Right hindlimb (tissue), 1 donor: ENCODE data around the gene TRAF5.
"Not testable (repeated sequence)": the region's sequence is repeated elsewhere in the genome, so short reads cannot be mapped to it uniquely, and the experiment has no call there.

Experiments used
- DNase-seq: peaks from one replicate; pipeline ENCODE4 v3.0.0-alpha.2; 2018

The TRAF5 gene

DNA sequence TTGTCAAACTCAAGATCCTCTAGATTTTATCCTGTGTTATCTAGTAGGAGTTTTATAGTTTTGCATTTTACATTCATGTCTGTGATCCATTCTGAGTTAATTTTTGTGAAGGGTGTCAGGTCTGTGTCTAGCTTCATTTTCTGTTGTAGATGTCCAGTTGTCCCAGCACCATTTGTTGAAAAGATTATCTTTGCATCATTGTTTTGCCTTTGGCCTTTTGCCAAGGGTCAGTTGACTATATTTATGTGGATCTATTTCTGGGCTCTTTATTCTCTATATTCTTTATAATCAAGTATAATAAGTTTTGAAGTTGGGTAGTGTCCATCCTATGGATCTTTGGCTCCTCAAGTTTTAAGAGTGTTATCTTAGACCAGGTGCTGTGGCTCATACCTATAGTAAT, 21.9 kb downstream of the TRAF5 start:
- DNase-seq: no peak

DNA sequence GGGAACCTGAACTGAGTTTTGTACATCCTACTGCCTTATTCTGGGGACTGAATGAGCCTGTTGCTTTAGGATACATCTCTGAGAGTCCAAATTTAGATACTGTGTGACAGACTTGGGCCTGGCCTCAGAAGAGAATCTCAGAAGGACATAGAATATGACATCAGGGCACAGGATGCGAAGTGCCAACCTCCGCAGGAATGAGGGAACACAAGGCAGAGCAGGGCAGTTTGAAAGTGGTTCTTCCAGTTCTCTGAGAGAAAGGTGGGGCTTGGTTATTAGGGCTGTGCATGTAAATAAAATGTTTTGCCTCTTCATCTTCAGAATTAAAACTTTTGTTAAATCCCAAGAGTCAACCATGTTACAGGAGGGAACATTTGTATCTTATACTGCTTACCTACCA, 23.1 kb downstream of the TRAF5 start:
- no peak for DNase-seq

DNA sequence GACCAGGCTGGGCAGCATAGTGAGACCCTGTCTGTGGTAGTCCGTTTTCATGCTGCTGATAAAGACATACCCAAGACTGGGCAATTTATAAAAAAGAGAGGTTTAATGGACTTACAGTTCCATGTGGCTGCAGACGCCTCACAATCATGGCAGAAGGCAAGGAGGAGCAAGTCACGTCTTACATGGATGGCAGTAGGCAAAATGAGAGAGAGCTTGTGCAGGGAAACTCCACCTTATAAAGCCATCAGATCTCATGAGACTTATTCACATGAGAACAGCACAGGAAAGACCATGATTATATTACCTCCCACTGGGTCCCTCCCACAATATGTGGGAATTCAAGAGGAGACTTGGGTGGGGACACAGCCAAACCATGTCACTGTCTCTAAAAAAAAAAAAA, 25.4 kb downstream of the TRAF5 start:
- DNase-seq: not testable (repeated sequence)

DNA sequence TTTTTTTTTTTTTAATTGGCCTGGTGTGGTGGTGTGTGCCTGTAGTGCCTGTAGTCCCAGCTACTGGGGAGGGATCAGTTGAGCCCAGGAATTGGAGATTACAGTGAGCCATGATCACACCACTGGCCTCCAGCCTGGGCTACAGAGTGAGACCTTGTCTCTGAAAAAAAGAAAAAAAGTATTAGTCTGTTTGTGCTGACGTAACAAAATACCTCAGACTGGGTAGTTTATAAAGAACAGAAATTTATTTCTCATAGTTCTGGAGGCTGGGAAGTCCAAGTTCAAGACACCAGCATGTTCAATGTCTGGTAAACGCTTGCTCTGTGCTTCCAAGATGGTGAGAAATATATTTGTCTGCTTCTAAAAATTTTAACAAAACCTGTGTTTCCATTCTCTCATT, 25.8 kb downstream of the TRAF5 start:
- DNase-seq: no peak

DNA sequence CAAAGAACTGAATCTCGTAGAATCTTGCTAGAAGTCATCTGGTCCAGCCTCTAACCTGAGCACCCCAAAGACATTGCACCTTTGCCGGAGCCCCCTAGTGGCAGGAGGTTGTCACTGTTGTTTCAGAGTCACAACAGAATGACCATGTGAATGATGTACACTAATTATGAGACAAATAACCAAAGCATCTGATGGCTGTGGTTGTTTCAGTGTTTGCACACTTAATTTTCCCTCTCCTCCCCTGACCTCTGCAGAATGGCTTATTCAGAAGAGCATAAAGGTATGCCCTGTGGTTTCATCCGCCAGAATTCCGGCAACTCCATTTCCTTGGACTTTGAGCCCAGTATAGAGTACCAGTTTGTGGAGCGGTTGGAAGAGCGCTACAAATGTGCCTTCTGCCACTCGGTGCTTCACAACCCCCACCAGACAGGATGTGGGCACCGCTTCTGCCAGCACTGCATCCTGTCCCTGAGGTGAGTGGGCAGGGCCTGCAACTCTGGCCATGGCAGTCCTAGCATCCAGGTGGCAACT, 26.4 kb downstream of the TRAF5 start:
- no peak for DNase-seq

DNA sequence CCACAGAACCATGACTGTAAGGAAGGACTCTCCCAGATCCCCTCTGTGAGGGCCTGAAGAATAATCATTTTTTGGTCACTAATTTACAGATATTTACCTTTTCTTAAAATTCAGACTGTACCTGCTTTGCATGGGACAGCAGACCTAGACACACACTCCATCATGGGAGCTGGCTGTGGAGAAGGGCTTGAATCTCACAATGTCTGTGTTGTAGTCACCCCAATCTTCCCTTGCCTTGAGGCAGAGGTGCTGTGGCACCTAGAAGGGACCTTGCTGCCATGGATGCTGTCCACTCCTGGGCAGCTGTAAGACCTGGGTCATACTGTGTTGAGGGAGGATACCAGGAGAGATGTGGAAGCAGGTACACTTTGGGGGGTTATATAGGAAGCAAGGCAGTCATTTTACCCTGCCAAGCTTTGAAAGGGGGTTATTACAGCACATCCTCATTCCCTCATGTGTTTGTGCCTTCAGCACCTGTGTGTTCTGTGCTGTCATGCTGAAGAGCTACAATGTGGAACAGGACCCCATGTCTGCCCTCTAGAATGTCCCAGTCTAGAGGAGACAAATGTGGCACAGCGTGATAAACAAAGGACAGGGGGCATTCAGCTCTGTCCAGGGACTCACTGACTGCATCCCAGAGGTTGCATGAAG, 27.1 kb downstream of the TRAF5 start:
- DNase-seq: no peak

DNA sequence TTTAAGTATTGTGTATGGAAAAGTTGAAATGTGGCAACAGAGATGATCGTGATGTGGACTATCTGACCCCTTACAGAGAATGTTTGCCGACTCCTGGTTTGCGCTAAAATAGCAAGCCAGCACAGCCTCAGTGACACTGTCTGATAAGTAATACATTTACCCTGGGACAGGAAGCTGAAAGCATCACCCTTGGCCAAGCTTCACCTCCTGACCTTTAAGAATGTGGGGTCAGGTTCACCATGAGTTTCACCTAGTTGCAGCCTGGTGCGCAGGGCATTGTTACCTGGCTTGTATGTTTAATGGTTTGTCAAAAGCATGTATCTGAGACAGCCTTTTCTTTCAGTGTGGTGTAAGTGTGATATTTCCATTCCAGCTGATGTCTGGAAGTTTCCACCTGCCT, 29.2 kb downstream of the TRAF5 start:
- no peak for DNase-seq

DNA sequence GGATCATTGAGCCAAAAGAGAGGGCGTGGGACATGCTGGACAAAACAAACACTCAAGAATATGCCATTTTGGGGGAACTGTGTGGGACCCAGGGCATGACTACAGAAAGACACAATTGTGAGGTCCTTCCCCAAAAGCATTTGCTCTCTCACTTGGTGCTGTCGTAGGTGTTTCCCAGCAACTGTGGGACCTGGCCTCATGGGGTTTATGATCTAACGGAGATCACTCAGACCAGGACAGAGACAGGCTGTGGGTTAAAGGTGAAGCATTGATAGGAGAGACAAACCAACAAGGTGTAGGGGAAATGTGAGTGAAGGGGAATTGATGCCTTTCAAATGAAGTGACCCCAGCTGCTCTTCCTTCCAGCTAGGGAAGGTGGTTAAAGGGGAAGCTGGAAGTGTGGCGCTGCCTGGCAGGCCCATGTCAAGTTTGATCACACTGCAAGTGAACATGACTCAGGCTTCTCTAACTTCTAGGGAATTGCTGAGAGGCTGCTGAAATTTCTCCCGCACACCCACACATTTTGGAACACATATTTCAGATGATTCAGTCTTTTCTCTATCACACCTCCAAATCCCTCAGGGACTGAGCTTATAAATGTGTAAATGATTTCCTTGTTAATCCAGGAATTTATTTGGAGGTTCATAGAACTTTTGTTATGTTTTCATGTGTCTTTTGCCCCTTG, 30.2 kb downstream of the TRAF5 start:
- no peak for DNase-seq

DNA sequence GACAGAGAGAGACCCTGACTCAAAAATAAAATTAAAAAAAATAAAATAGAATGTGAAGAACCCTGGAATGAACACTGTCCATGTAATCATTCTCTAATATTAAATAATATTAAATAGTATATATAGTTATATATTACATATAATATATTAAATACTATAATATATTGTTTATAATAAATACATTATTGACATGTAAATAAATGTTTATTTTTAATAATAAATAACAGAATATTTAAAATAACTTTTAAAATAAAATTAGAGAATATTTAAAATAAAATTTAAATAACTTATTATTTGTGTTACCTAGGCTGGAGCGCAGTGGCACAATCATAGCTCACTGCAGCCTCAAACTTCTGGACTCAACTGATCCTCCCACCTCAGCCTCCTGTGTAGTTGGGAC, 32.1 kb downstream of the TRAF5 start:
- DNase-seq: no peak

DNA sequence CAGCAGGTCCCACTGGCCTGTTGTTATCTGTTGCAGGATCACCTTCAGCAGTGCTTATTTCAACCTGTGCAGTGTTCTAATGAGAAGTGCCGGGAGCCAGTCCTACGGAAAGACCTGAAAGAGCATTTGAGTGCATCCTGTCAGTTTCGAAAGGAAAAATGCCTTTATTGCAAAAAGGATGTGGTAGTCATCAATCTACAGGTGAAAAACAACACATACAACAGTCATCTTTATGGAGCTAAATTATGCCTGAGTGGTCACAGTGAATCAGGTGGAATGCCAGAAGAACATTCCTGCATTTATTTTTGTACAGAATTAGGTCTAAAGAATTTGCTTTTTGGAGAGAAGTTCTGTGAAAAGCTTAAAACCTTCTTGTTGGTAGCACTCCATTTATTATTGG, 33.2 kb downstream of the TRAF5 start:
- no peak for DNase-seq

DNA sequence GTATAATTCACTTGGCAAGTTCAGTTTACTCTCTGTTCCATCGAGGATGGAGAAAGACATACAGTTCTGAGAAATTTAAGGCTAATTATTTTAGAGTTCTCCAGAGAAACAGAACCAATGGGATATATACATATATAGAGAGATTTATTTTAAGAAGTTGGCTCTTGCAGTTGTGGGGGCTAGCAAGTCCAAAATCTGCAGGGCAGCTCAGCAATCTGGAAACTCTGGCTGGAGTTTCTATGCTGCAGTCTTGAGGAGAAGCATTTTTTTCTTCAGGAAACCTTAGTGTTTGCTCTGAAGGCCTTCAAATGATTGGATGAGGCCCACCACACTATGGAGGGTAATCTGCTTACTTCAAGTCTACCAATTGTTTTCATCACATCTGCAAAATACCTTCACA, 34.6 kb downstream of the TRAF5 start:
- DNase-seq: no peak

DNA sequence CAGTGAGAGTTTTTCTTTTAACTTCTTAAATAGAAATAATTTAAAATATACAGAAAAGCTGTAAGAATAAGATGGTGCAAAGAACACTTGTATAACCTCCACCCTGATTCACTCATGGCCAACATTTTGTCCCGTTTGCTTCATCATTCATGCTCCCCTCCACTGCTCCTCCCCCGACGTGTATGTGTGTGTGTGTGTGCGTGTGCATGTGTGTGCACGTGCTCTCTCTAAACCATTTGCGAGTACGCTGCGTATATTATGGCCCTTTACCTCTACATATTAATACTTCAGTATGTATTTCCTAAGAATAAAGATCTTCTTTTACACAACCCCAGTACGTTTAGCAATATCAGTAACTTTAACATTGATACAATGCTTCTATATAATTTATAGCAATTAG, 43.0 kb downstream of the TRAF5 start:
- no peak for DNase-seq

DNA sequence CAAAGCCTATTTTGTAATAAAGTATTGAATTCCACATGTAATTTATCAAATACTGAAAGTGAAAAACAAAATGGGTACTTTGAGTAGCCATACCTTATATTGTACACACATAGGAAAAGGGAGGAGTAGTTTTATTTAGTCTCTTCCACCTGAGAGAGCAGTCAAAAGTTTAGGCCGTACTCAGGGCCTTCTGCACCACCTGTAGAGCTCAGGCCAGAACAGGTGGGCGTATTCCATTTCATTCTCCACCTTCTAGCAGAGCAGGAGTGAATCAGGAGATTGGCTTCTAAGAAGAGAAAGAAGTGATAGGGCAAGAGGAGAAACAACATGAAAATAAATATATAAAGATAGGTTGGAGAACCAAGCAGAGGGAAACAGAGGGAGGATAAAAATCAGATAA, 44.0 kb downstream of the TRAF5 start:
- DNase-seq: no peak

DNA sequence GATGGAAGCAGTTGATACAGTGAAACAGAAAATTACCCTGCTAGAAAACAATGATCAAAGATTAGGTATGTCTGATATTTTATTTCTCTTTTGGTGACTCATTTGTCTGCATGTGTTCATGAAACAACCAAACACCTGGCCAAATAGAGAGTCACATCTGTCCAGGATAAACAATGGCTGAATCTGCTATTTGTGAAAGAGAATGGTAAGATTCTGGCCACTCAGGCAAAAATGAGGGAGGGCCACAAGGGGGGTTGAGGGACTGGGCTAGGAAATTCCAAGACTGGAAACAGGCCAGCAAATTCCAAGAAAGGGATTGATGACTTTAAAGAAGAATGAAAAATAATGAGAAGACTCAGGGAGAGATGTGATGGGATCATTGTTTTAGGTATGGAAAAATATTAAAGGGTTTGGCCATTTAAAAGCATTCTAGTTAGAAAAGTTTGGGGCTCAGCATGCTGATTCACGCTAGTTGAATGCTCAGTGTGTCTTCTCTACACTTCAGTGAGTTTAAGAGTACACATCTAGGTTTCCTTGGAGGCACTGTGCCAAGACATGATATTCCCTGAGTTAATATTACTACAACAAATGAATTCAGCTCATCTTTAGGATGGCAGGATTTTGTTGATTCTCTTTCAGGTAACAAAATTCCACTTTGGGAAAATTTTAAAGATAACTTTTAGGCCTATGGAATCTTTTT, 44.9 kb downstream of the TRAF5 start:
- DNase-seq: no peak

DNA sequence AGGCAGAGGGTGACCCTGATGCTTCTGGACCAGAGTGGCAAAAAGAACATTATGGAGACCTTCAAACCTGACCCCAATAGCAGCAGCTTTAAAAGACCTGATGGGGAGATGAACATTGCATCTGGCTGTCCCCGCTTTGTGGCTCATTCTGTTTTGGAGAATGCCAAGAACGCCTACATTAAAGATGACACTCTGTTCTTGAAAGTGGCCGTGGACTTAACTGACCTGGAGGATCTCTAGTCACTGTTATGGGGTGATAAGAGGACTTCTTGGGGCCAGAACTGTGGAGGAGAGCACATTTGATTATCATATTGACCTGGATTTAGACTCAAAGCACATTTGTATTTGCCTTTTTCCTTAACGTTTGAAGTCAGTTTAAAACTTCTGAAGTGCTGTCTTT, 45.8 kb downstream of the TRAF5 start:
- DNase-seq: no peak

DNA sequence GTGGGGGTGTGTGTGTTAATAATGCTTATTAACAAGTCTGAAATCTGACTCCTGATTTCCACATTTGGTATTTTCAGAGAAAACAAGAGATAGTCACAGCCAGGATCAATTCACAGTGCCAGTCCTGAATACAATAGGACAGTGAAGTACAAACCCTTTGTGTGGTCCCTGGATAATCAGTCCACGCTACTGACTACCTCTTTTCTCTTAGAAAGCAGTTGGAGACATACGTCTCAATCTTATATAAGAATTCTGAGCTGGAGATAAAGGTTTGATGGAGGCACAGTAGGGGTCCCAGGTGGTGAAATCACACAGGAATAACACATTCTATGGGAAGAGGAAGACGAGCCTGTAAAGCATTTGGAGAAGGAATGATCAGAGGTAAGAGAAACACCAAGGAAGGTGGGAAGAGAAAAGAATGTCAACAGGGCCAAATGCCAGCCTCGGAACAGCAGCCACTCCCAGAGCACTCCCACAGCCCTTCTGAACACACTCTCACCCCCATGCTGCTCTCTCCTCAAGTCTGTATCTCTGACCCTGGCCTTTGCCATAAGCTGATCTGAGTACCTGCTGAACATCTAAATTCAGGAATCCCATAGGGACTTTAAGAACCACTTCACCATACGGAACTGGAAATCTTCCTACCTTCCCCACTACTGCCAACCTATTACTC, 48.6 kb downstream of the TRAF5 start:
- DNase-seq: no peak

DNA sequence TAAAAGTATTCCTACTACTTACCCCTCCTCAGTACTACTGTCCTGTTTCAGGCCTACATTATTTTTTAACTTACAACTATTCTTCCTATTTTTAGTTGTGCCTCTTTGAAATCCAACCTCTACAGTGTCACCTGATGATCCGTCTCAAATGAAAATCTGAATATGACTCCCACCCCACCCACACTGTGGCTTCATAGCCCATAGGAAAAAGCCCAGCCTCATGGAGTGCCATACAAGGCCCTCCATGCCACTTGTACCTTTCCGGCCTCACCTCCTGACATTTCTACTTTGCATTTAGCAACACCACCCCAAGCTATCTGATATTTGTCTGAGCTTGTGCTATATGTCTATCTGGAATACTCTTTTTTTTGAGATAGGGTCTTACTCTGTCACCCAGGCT, 49.3 kb downstream of the TRAF5 start:
- no peak for DNase-seq

DNA sequence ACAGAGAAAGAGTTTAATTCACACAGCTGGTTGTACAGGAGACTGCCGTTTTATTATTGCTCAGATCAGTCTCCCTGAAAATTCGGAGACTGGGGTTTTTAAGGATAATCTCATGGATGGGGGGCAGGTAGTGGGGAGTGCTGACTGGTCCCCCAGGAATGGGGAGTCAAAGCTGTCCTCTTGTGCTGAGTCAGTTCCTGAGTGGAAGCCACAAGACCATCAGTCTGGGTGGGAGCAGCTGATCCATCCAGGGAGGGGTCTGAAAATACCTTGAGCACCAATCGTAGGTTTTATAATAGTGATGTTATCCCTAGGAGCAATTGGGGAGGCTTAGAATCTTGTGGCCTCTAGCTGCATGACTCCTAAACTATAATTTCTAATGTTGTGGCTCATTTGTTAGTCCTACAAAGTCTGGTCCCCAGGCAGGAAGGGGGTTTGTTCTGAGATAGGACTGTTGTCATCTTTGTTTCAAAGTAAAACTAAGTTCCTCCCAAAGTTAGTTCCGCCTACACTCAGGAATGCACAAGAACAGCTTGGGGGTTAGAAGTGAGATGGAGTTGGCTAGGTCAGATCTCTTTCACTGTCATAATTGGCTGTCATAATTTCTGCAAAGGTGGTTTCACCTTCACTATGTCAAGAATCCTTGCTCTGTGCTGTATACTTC, 50.3 kb downstream of the TRAF5 start:
- DNase-seq: no peak

DNA sequence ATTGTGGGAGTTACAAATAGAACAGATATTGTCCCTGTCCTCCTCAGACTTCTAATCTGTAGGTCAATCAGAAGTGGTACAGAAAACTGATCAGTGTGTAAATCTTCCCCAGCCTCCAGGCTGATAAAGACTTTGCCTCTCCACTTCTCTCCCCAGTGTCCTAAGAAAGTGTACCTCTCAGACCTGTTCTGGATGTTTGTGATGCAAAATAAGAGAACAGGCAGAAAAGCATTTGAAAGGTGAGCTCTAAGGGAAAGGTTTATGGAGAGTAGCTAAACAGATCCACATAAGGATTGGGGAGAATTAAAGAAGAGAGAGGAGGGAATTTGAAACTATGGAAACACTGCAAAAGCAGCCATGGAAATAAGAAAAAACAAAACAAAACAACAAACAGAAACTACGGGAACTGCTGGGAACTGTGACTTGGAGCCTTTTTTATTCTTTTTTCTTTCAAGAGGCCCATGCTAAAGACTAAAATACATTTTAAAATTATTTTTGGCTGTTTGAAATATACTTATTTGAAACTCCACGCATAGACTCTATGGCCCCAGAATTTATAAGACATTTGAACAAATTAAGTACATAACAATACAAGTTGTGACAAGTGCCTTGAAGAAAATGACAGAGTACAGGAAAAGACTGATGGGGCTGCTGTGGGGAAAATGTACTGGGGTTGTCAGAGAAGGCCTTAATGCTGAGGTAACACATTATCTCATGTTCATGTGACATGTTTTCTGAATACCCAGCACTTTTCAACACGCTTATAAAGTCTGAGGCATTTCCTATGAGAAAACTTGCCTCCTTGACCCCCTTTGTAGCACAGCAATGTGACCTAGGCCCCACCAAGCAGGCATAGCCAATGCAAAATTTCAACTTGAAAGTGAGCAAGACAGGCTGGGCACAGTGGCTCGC, 51.2 kb downstream of the TRAF5 start:
- no peak for DNase-seq

DNA sequence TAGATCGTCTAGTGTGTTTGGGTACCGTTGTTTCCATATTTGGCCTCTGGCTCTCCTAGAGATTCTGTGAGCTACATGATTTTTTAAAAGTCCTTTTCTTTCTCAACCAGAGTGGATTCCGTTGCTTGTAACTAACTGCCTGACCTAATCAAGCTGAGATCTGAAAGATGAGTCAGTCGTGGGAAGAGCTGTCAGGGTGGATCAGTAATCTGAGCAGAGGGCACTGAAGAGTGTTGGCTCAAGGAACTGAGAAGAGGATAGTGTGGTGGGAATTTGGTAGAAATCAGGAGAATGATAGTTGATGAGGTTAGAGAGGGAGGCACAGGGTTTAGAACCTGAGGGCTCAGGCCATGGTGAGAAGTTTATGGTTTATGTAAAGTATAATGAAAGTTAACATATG, 52.2 kb downstream of the TRAF5 start:
- DNase-seq: no peak

DNA sequence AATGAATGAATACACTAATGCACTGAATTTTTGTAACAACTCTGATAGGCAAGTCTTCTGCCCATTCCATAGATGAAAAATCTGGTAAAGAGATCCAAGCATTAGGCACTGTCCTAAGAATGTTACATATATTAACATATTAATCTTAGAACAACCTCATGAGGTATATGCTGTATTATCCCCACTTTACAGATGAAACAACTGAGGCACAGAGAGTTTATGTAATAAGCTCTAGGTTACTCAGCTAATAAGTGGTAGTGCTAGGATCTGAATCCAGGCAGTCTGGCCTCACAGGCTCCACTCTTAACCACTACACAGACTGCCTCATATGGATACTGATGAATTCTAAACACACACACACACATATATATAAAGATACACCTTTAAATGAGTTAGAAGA, 52.8 kb downstream of the TRAF5 start:
- DNase-seq: no peak
